K562 (cell line): Measurements from ENCODE around the gene DAPK1. TPM values are rescaled to one million over a fixed set of nuclear protein-coding genes. Genes with fewer than 3 reads are reported as not detected.

Experiments
- ATAC-seq: fragments of 200-7000 bp; cut with Tn5 transposase; 3 replicates; pipeline ENCODE4 v1.9.1; 2020; ENCODE audit warnings: moderate library complexity
- BruUV-seq: library from RNA; stranded (reverse); fragments of 400-500 nt; replicated peaks from 2 replicates; lab custom pipeline; 2021; lab: Mats Ljungman, UMichigan
- CTCF ChIA-PET: fragments of 300-600 bp; formaldehyde crosslinking; extraction: SDS; loops from one replicate; lab custom pipeline; 2021; ENCODE audit warnings: low intra/inter-chr PET ratio; lab: Yijun Ruan, JAX
- POLR2A ChIA-PET: fragments of 300-600, 350-650 bp; sonication (Branson Sonifier 250); formaldehyde crosslinking; extraction: SDS; loops from one replicate; lab custom pipeline; 2021; ENCODE audit warnings: antibody characterized with exemption, inconsistent platforms; lab: Yijun Ruan, JAX
- DNase-seq, 4 experiments: peaks; one replicate each; pipeline versions ENCODE4 v3.0.0 to v3.0.0-alpha.2; 2011 to 2018; ENCODE audit warnings: low spot score in 3 of 4, mixed read lengths in 3 of 4; ENCODE audit errors: extremely low read depth in 1 of 4
- FAIRE-seq: peaks from 2 replicates; lab custom pipeline; 2011; peaks lifted over from hg19 to GRCh38; lab: Jason Lieb, UNC
- H2AFZ ChIP-seq: 2 replicates; pipeline ENCODE4 v1.6.0; 2011; ENCODE audit warnings: low read depth, low read length, control low read depth, inconsistent platforms
- H3K27ac ChIP-seq: fragments of 200-600 bp; 3 replicates; pipeline ENCODE4 v1.8.0; 2011; ENCODE audit warnings: low read depth, mild to moderate bottlenecking, control low read depth, inconsistent platforms, low read length, moderate library complexity, mixed read lengths; ENCODE audit errors: extremely low read depth
- H3K27me3 ChIP-seq, 2 experiments: fragments of 300-600 bp in 1 of 2; 2 replicates in 1 of 2; 3 replicates in 1 of 2; pipeline versions ENCODE4 v1.6.0 to v1.8.0; 2011; ENCODE audit warnings: inconsistent platforms in 2 of 2, low read length in 2 of 2, mild to moderate bottlenecking in 1 of 2, mixed read lengths in 1 of 2, moderate library complexity in 1 of 2; ENCODE audit not compliant: control insufficient read depth in 2 of 2, insufficient read depth in 2 of 2
- H3K36me3 ChIP-seq: fragments of 300-600 bp; 3 replicates; pipeline ENCODE4 v1.8.0; 2011; ENCODE audit warnings: mild to moderate bottlenecking, low read length, inconsistent platforms; ENCODE audit not compliant: control insufficient read depth, insufficient read depth
- H3K4me1 ChIP-seq, 2 experiments: fragments of 200-600 bp in 1 of 2; replicated peaks in 1 of 2; 2 replicates in 1 of 2; 3 replicates in 1 of 2; pipeline versions ENCODE4 v1.5.1 to v1.8.0; 2011; ENCODE audit warnings: inconsistent platforms in 2 of 2, low read length in 2 of 2, mild to moderate bottlenecking in 1 of 2, mixed read lengths in 1 of 2, moderate library complexity in 1 of 2; ENCODE audit not compliant: control insufficient read depth in 2 of 2, insufficient read depth in 2 of 2
- H3K4me2 ChIP-seq: 2 replicates; pipeline ENCODE4 v1.6.1; 2011; ENCODE audit warnings: low read length, control low read depth, inconsistent platforms, mixed read lengths; ENCODE audit not compliant: insufficient read depth
- H3K4me3 ChIP-seq: fragments of 200-600 bp; sonication (generic), shearing (Covaris generic); 2 replicates; pipeline ENCODE4 v1.5.1; 2016; ENCODE audit warnings: control low read depth, inconsistent platforms
- H3K79me2 ChIP-seq: fragments of 200-600 bp; 3 replicates; pipeline ENCODE4 v1.8.0; 2011; ENCODE audit warnings: low read length, inconsistent platforms; ENCODE audit not compliant: control insufficient read depth, insufficient read depth
- H3K9ac ChIP-seq, 2 experiments: 2 replicates each; pipeline versions ENCODE4 v1.6.0 to v1.6.1; 2011; ENCODE audit warnings: low read depth in 2 of 2, low read length in 2 of 2, control low read depth in 1 of 2, inconsistent platforms in 1 of 2, mild to moderate bottlenecking in 1 of 2, mixed read lengths in 1 of 2; ENCODE audit not compliant: insufficient read depth in 1 of 2
- H3K9me1 ChIP-seq: one replicate; pipeline ENCODE4 v1.6.0; 2011; ENCODE audit warnings: inconsistent platforms, mild to moderate bottlenecking, low read length, moderate library complexity; ENCODE audit not compliant: control insufficient read depth, insufficient read depth
- H3K9me3 ChIP-seq: replicated peaks from 2 replicates; pipeline ENCODE4 v1.5.1; 2011; ENCODE audit warnings: low read depth, low read length, inconsistent platforms; ENCODE audit not compliant: control insufficient read depth, insufficient read depth
- H4K20me1 ChIP-seq: replicated peaks from 2 replicates; pipeline ENCODE4 v1.6.1; 2011; ENCODE audit warnings: low read length, inconsistent platforms, mixed read lengths; ENCODE audit not compliant: control insufficient read depth, insufficient read depth
- FOXA1 ChIP-seq: fragments of 450-650 bp; IDR thresholded peaks from 2 replicates; pipeline ENCODE4 v1.6.1; 2016; ENCODE audit warnings: mild to moderate bottlenecking, borderline replicate concordance
- FOXK1 ChIP-seq: sonication (generic); formaldehyde crosslinking; IDR thresholded peaks from 2 replicates; pipeline ENCODE4 v1.8.0; 2022; ENCODE audit warnings: missing genetic modification reagents, mild to moderate bottlenecking, borderline replicate concordance
- GMEB1 ChIP-seq: fragments of 250-450 bp; sonication (Bioruptor Pico); IDR thresholded peaks from 2 replicates; pipeline ENCODE4 v1.4.0; 2020; ENCODE audit warnings: mild to moderate bottlenecking
- HNRNPH1 ChIP-seq: fragments of 200-400 bp; formaldehyde crosslinking; optimal IDR thresholded peaks from 2 replicates; pipeline ENCODE3; 2017; ENCODE audit warnings: low read depth, mild to moderate bottlenecking, low read length, moderate library complexity
- JUNB ChIP-seq: fragments of 450-650 bp; formaldehyde crosslinking; conservative IDR thresholded peaks from 2 replicates; pipeline ENCODE4 v1.4.0; 2020; ENCODE audit warnings: mild to moderate bottlenecking
- MCM5 ChIP-seq: fragments of 450-650 bp; IDR thresholded peaks from 2 replicates; pipeline ENCODE4 v1.6.1; 2016; ENCODE audit warnings: low read depth
- MYNN ChIP-seq, 2 experiments: sonication (generic); formaldehyde crosslinking in 1 of 2; IDR thresholded peaks; 2 replicates each; pipeline versions ENCODE4 v1.5.0 to v1.6.1; 2016 to 2020; ENCODE audit warnings: antibody characterized with exemption in 1 of 2, missing genetic modification reagents in 1 of 2
- NCOA6 ChIP-seq: fragments of 450-650 bp; IDR thresholded peaks from 2 replicates; pipeline ENCODE4 v1.6.1; 2017; ENCODE audit warnings: mild to moderate bottlenecking
- NFIX ChIP-seq: fragments of 250-450 bp; sonication (Bioruptor Pico); IDR thresholded peaks from 2 replicates; pipeline ENCODE4 v1.4.0; 2020; ENCODE audit warnings: low read depth, mild to moderate bottlenecking, moderate library complexity
- SLC30A9 ChIP-seq: fragments of 250-450 bp; sonication (Bioruptor Pico); IDR thresholded peaks from 2 replicates; pipeline ENCODE4 v1.8.0; 2022; ENCODE audit warnings: mild to moderate bottlenecking, moderate library complexity
- TAF15 ChIP-seq: fragments of 200-400 bp; formaldehyde crosslinking; IDR thresholded peaks from 2 replicates; pipeline ENCODE4 v1.6.1; 2017; ENCODE audit warnings: mild to moderate bottlenecking, low read depth, low read length, moderate library complexity
- TEAD4 ChIP-seq, 2 experiments: sonication (generic) in 1 of 2; formaldehyde crosslinking in 1 of 2; IDR thresholded peaks; 2 replicates each; pipeline versions ENCODE4 v1.6.1 to v1.8.0; 2012 to 2022; ENCODE audit warnings: borderline replicate concordance in 1 of 2, inconsistent platforms in 1 of 2, low read length in 1 of 2, mild to moderate bottlenecking in 1 of 2, missing genetic modification reagents in 1 of 2
- TFAM ChIP-seq: fragments of 250-450 bp; sonication (Bioruptor Pico); conservative IDR thresholded peaks from 2 replicates; pipeline ENCODE4 v1.5.0; 2021; ENCODE audit warnings: mild to moderate bottlenecking, moderate library complexity
- ZNF512 ChIP-seq: IDR thresholded peaks from 2 replicates; pipeline ENCODE4 v1.6.1; 2016; ENCODE audit warnings: missing genetic modification characterization, missing compliant biosample characterization
- ZNF644 ChIP-seq: fragments of 200-800 bp; sonication (Bioruptor generic); IDR thresholded peaks from 2 replicates; pipeline ENCODE4 v1.6.1; 2016; ENCODE audit warnings: low read depth, missing genetic modification characterization, missing compliant biosample characterization
- WGBS: fragments of 100-300 bp; shearing (Covaris generic); methylation state at CpG from one replicate; pipeline ENCODE4 v1.1.6; 2016; ENCODE audit warnings: low coverage, mixed read lengths; ENCODE audit not compliant: insufficient coverage; ENCODE audit errors: missing lambda C conversion rate; 5-methylcytosine and 5-hydroxymethylcytosine counted together
- in situ Hi-C: fragments of 300-500 bp; cut with MboI; formaldehyde crosslinking; loops from 4 replicates; pipeline ENCODE4 v1.15.0; 2018; ENCODE audit warnings: inconsistent platforms, mixed read lengths
- intact Hi-C: fragments of 100-400 bp; cut with micrococcal nuclease; formaldehyde crosslinking; loops from 2 replicates; pipeline ENCODE4 v1.14.2; 2022
- polyA plus RNA-seq, 8 experiments: library from polyadenylated mRNA; depleted of rRNA in 4 of 8; stranded (reverse) in 5 of 8; unstranded in 3 of 8; fragments of >200 nt; fragmentation: Nextera tagmentation in 2 of 8; fragmentation: Illumina TruSeq in 1 of 8; extraction: Ambion mirVana in 2 of 8; extraction: Trizol in 1 of 8; gene quantifications; 2 replicates each; pipeline versions ENCODE4 v1.2.1 to v1.2.3, GENCODE V29; 2011 to 2014; ENCODE audit warnings: inconsistent platforms in 1 of 8, missing spikeins in 1 of 8
- total RNA-seq, 7 experiments: library from RNA; depleted of rRNA in 6 of 7; stranded (reverse); fragments of >200 nt in 6 of 7; fragmentation: Illumina TruSeq in 2 of 7; extraction: Trizol in 2 of 7; gene quantifications; 2 replicates each; pipeline versions ENCODE4 v1.2.1 to v1.2.3, GENCODE V29; 2011 to 2021; ENCODE audit warnings: low replicate concordance in 1 of 7
- TF ChIP-seq, protein P1 (sequence below): fragments of 450-650 bp; formaldehyde crosslinking; IDR thresholded peaks from 2 replicates; pipeline ENCODE4 v1.4.0; 2020; ENCODE audit warnings: mild to moderate bottlenecking, moderate library complexity

DAPK1 gene
- total and polyA plus RNA-seq, 9 of the 15 experiments (the other 6 are each of a cell fraction or from before 2014, with no cell fraction given) = 1.7 to 26.4 (median 15.8) TPM

DNA sequence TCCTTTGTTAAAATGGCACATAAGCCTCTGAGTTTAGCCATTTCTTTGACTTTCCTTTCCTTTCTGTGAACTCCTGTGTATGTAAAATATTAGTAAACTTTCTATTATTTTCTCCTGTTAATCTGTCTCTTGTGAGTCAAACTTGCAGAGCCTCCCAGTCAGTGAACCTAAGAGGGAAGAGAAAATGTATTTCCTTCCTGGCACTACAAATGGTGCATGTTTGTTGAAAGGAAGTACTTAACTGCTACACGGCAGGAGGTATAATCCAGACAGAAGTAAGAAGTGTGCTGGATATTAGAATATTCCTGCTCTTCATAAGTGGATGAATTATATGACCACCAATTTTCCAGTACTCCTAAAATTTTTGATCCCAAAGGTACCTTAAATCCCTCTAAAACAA is 251.2 kb downstream of the DAPK1 start:
- Histone ChIP-seq H3K4me1 (no peaks in the 10 kb centered on the region; a peak in 1 of 5 replicates), H3K9me3 (no peaks in the 10 kb centered on the region; the same call in 1 of the 2 replicates), H3K27me3 (no peaks in the 10 kb centered on the region), H3K79me2 (no peaks in the 10 kb centered on the region), H2AFZ (no peak overlapping the region; the same call in 1 of the 2 replicates), H3K4me3 (no peak overlapping the region), H3K27ac (no peak overlapping the region), H3K9me1 (no peaks in the 10 kb centered on the region), H4K20me1 (no peaks in the 10 kb centered on the region), H3K36me3 (no peaks in the 10 kb centered on the region), H3K9ac (no peak overlapping the region), H3K4me2 (no peak overlapping the region)
- DNase-seq (no peak), FAIRE-seq (no peak), ATAC-seq (no peak)
- no TSS peak for BruUV-seq
- in situ Hi-C loops (no loop called here), intact Hi-C loops (no loop called here)
- TF ChIP-seq MYNN (IDR thresholded peaks at IDR 0.05) = no peak
- no peak for TF ChIP-seq MYNN (CRISPR knock-in tag; IDR thresholded peaks at IDR 0.05)
- no peak for TF ChIP-seq ZNF512 (tag)
- TF ChIP-seq FOXA1 = no peak
- TF ChIP-seq SLC30A9 (CRISPR knock-in tag) = no peak
- TF ChIP-seq FOXK1 = no peak
- no peak for TF ChIP-seq NCOA6
- TF ChIP-seq TAF15 = no peak
- TF ChIP-seq, protein P1, sequence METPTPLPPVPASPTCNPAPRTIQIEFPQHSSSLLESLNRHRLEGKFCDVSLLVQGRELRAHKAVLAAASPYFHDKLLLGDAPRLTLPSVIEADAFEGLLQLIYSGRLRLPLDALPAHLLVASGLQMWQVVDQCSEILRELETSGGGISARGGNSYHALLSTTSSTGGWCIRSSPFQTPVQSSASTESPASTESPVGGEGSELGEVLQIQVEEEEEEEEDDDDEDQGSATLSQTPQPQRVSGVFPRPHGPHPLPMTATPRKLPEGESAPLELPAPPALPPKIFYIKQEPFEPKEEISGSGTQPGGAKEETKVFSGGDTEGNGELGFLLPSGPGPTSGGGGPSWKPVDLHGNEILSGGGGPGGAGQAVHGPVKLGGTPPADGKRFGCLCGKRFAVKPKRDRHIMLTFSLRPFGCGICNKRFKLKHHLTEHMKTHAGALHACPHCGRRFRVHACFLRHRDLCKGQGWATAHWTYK (CRISPR knock-in tag) = no peak
- no peak for TF ChIP-seq HNRNPH1
- TF ChIP-seq TFAM = no peak
- no peak for TF ChIP-seq GMEB1 (CRISPR knock-in tag)
- no peak for TF ChIP-seq NFIX (CRISPR knock-in tag)
- no peak for TF ChIP-seq MCM5
- TF ChIP-seq ZNF644 (tag) = no peak
- TF ChIP-seq TEAD4 (IDR thresholded peaks at IDR 0.05; ENCODE audit: low read length) = no peak
- TF ChIP-seq TEAD4 (CRISPR knock-in tag; IDR thresholded peaks at IDR 0.05; ENCODE audit: borderline replicate concordance) = no peak
- TF ChIP-seq JUNB (CRISPR knock-in tag) = no peak
- CTCF ChIA-PET = no interaction called here
- 9% methylated on average over 1 of the region's 1 CpG for WGBS
- POLR2A ChIA-PET = no interaction called here
